Psoas muscle (tissue), 8 donors: Measurements from ENCODE around the gene PLPP3. TPM values are rescaled to one million over a fixed set of nuclear protein-coding genes. Genes with fewer than 3 reads are reported as not detected.

Experiments used
- ATAC-seq, 4 donors: fragments of 200-7000 bp; cut with Tn5 transposase; one replicate each; pipeline ENCODE4 v1.9.1; 2020; ENCODE audit warnings: moderate library complexity in 3 of 4, mild to moderate bottlenecking in 2 of 4
- DNase-seq, 2 donors: peaks; one replicate each; pipeline ENCODE4 v3.0.0-alpha.2; 2020
- H3K27ac ChIP-seq: fragments of 200-600 bp; one replicate; pipeline ENCODE4 v1.8.0; 2022
- H3K27me3 ChIP-seq, 3 donors: fragments of 200-600 bp in 1 of 3; one replicate each; pipeline versions ENCODE4 v1.6.1 to v1.8.0; 2013 to 2022; ENCODE audit warnings: low read length in 2 of 3, mild to moderate bottlenecking in 2 of 3, moderate library complexity in 1 of 3; ENCODE audit not compliant: insufficient read depth in 3 of 3
- H3K36me3 ChIP-seq, 2 donors: fragments of 200-600 bp in 1 of 2; one replicate each; pipeline versions ENCODE4 v1.6.1 to v1.8.0; 2013 to 2022; ENCODE audit warnings: low read depth in 1 of 2, mild to moderate bottlenecking in 1 of 2, moderate library complexity in 1 of 2; ENCODE audit not compliant: insufficient read depth in 1 of 2
- H3K4me1 ChIP-seq: fragments of 200-600 bp; one replicate; pipeline ENCODE4 v1.8.0; 2022
- H3K4me3 ChIP-seq: fragments of 200-600 bp; one replicate; pipeline ENCODE4 v1.8.0; 2022; ENCODE audit warnings: mild to moderate bottlenecking
- H3K9me3 ChIP-seq: fragments of 200-600 bp; one replicate; pipeline ENCODE4 v1.8.0; 2022
- CTCF ChIP-seq: fragments of 200-600 bp; IDR thresholded peaks from one replicate; pipeline ENCODE4 v1.8.0; 2022; ENCODE audit warnings: antibody characterized with exemption
- WGBS, 3 donors: extraction: QIAGEN DNeasy Blood & Tissue Kit; methylation state at CpG; one replicate each; pipeline versions ENCODE4 v1.1.6 to v1.1.7; 2013; 5-methylcytosine and 5-hydroxymethylcytosine counted together
- intact Hi-C, 2 donors: fragments of 100-400 bp; cut with DNase I; formaldehyde crosslinking; loops; one replicate each; pipeline versions ENCODE4 v1.11.0 to v1.14.2; 2022
- polyA plus RNA-seq, 3 donors: library from polyadenylated mRNA; stranded (reverse); fragments of 200-250 nt; gene quantifications; one replicate each; pipeline ENCODE4 v1.2.3, GENCODE V29; 2013
- total RNA-seq, 4 donors: library from RNA; stranded (reverse); fragmentation: NEBNext Ultra II Directional in 2 of 4; extraction: Animal tissue kit (Norgen Biotek cat#: 25700) in 2 of 4; gene quantifications; one replicate each; pipeline versions ENCODE4 v1.2.1 to v1.2.4, GENCODE V29; 2021 to 2023
- donor health status: healthy with polysubstance abuse.
- donor health status: DM: no; HTN: no; CAD: no; lungs with moderate emphysema.
- donor health status: Bipolar disorder and iron deficiency.
- donor health status: healthy.
- donor health status: DM: yes; HTN: yes; CAD: no.
- donor health status: DM: no; HTN: no; CAD: no.
- donor health status: DM: no; HTN: no; CAD: no.
- donor health status: DM: yes; HTN: yes; CAD: no.

PLPP3 gene
- total and polyA plus RNA-seq, 7 donors: 35.5 to 69.1 (median 46.3) TPM

GRCh38 chr1:56517404-56518130 lies 61.8 kb downstream of the PLPP3 start:
- no peak overlapping the region for H3K27ac ChIP-seq
- peaks cover 15% of the 10 kb centered on the region for H3K4me1 ChIP-seq
- 91 to 97% (median 96%) methylated on average over 2 of the region's 2 CpGs for WGBS, 3 donors
- DNase-seq: no peak
- H3K9me3 ChIP-seq: no peaks in the 10 kb centered on the region
- intact Hi-C loops: no loop called here
- no peaks in the 10 kb centered on the region for H3K27me3 ChIP-seq
- TF ChIP-seq CTCF: no peak
- H3K36me3 ChIP-seq: peaks cover 2 to 44% of the 10 kb centered on the region in 2 donors
- H3K4me3 ChIP-seq: no peak overlapping the region
- no peak for ATAC-seq

GRCh38 chr1:56516539-56517252 lies 62.7 kb downstream of the PLPP3 start:
- Histone ChIP-seq H3K27ac (no peak overlapping the region), H3K9me3 (no peaks in the 10 kb centered on the region)
- WGBS, 3 donors: 75 to 89% (median 80%) methylated on average over 7 of the region's 7 CpGs

GRCh38 chr1:56515898-56516538 lies 63.3 kb downstream of the PLPP3 start:
- Histone ChIP-seq H3K4me1 (peaks cover 7% of the 10 kb centered on the region), H3K9me3 (no peaks in the 10 kb centered on the region), H3K27ac (no peak overlapping the region), H3K36me3 (peaks cover 5 to 47% of the 10 kb centered on the region in 2 donors), H3K27me3 (no peaks in the 10 kb centered on the region), H3K4me3 (no peak overlapping the region)
- intact Hi-C loops: no loop called here
- TF ChIP-seq CTCF: no peak
- WGBS, 3 donors: 93 to 98% (median 97%) methylated on average over 4 of the region's 4 CpGs
- no peak for ATAC-seq
- DNase-seq: no peak

More at GRCh38 chr1:56516539-56517252, 62.7 kb downstream of the PLPP3 start:
- DNase-seq: no peak
- Histone ChIP-seq H3K4me3 (no peak overlapping the region), H3K36me3 (peaks cover 2 to 46% of the 10 kb centered on the region in 2 donors), H3K27me3 (no peaks in the 10 kb centered on the region), H3K4me1 (peaks cover 7% of the 10 kb centered on the region)
- no peak for TF ChIP-seq CTCF
- intact Hi-C loops: no loop called here
- ATAC-seq: peak; percentile 51 to 71 (median 56)

GRCh38 chr1:56512724-56513494 lies 66.5 kb downstream of the PLPP3 start:
- Histone ChIP-seq H3K36me3 (peaks cover 5 to 42% of the 10 kb centered on the region in 2 donors), H3K9me3 (no peaks in the 10 kb centered on the region), H3K27me3 (no peaks in the 10 kb centered on the region), H3K4me3 (no peak overlapping the region), H3K27ac (no peak overlapping the region), H3K4me1 (peaks cover 35% of the 10 kb centered on the region)
- WGBS, 3 donors: 73 to 83% (median 76%) methylated on average over 8 of the region's 8 CpGs
- no peak for TF ChIP-seq CTCF
- DNase-seq (no peak), ATAC-seq (no peak)
- intact Hi-C loops: no loop called here
